Bronchial epithelial cell (primary cell): ENCODE measurements around the gene ATXN2. TPM values are rescaled to one million over a fixed set of nuclear protein-coding genes. Genes with fewer than 3 reads are reported as not detected.
A peak's percentile ranks its signal among the peaks of the same experiment; 100 is the strongest.
"Not testable (repeated sequence)": the region's sequence is repeated elsewhere in the genome, so short reads cannot be mapped to it uniquely, and the experiment has no call there.

ENCODE experiments used
- DNase-seq: peaks from one replicate; pipeline ENCODE4 v3.0.0-alpha.2; 2010; ENCODE audit warnings: low read depth
- FAIRE-seq: peaks from 2 replicates; lab custom pipeline; 2011; peaks lifted over from hg19 to GRCh38; lab: Jason Lieb, UNC
- H3K27me3 ChIP-seq: 2 replicates; pipeline ENCODE4 v1.5.1; 2011; ENCODE audit warnings: low read length; ENCODE audit not compliant: control insufficient read depth, insufficient read depth
- H3K36me3 ChIP-seq: 2 replicates; pipeline ENCODE4 v1.5.1; 2011; ENCODE audit warnings: low read length; ENCODE audit not compliant: control insufficient read depth, insufficient read depth
- H3K4me3 ChIP-seq: 2 replicates; pipeline ENCODE4 v1.5.1; 2011; ENCODE audit warnings: mild to moderate bottlenecking, low read depth, low read length, control low read depth
- CTCF ChIP-seq: IDR thresholded peaks from 2 replicates; pipeline ENCODE4 v1.5.1; 2011; ENCODE audit warnings: mild to moderate bottlenecking, moderate library complexity, low read length, control low read depth, inconsistent platforms; ENCODE audit not compliant: insufficient read depth, severe bottlenecking
- total RNA-seq: library from RNA; depleted of rRNA; stranded (reverse); fragments of >200 nt; gene quantifications from 2 replicates; pipeline ENCODE4 v1.2.1, GENCODE V29; 2014

ATXN2 gene
- total RNA-seq, 1 donor from 2014 or later = 8.7 TPM

DNA sequence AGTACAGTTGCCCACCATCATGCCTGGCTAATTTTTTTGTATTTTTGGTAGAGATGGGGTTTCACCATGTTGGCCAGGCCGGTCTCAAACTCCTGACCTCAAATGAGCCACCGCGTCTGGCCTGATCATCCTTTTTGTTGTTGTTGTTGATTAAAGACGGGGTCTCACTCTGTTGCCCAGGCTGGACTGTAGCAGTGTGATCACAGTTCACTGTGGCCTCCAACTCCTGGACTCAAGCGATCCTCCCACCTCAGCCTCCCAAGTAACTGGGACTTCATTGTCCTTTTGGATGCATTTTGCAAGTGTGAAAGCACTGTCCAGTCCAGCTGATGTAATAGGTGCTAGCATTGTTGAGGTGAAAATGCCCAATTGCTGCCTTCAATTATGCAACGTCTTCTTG, 27.1 kb upstream of the ATXN2 start:
- TF ChIP-seq CTCF = no peak
- H3K4me3 ChIP-seq = no peak overlapping the region
- FAIRE-seq (no peak), DNase-seq (no peak)
- no peaks in the 10 kb centered on the region for H3K27me3 ChIP-seq
- no peaks in the 10 kb centered on the region for H3K36me3 ChIP-seq

- Histone ChIP-seq H3K36me3 (no peaks in the 10 kb centered on the region), H3K4me3 (no peak overlapping the region), H3K27me3 (no peaks in the 10 kb centered on the region)
- peak; percentile 80 for DNase-seq
- peak; percentile 83 for FAIRE-seq
- TF ChIP-seq CTCF = no peak
Observed at GRCh38 chr12:111624540-111624939, 25.4 kb upstream of the ATXN2 start.

GRCh38 chr12:111617841-111618240, 18.7 kb upstream of the ATXN2 start:
- not testable (repeated sequence) for FAIRE-seq, H3K4me3 ChIP-seq, DNase-seq, H3K27me3 ChIP-seq, H3K36me3 ChIP-seq

DNA sequence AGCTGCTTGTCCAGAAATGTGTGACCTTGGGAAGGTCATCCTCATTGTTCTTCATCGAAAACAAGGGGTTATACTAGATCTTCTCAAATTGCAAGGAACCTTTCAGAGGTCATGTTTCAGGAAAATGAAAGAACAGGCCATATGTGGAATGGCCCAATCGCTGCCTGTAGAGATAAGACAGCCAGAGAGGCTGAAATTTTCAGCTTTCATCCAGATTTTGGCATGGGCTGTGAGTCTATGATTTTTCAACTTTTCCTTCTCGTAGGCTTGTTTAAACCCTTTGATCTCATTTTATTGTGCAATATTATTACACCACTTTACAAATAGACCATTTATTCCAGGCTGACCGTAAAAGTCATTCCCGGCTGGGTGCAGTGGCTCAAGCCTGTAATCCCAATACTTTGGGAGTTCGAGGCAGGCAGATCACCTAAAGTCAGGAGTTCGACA, 17.1 kb upstream of the ATXN2 start:
- no peak for TF ChIP-seq CTCF
- Histone ChIP-seq H3K4me3 (no peak overlapping the region), H3K36me3 (no peaks in the 10 kb centered on the region), H3K27me3 (no peaks in the 10 kb centered on the region)
- DNase-seq (no peak), FAIRE-seq (no peak)

GRCh38 chr12:111607239-111607638, 8.1 kb upstream of the ATXN2 start:
- H3K4me3 ChIP-seq = no peak overlapping the region
- no peaks in the 10 kb centered on the region for H3K36me3 ChIP-seq
- no peak for DNase-seq
- TF ChIP-seq CTCF = no peak
- no peaks in the 10 kb centered on the region for H3K27me3 ChIP-seq
- no peak for FAIRE-seq

GRCh38 chr12:111606767-111607230, 7.7 kb upstream of the ATXN2 start:
- no peak overlapping the region for H3K4me3 ChIP-seq
- DNase-seq = no peak
- H3K27me3 ChIP-seq = no peaks in the 10 kb centered on the region
- no peaks in the 10 kb centered on the region for H3K36me3 ChIP-seq
- FAIRE-seq = no peak
- TF ChIP-seq CTCF = no peak
